ENCODE data around the gene KRT40. TPM values are rescaled to one million over a fixed set of nuclear protein-coding genes. Genes with fewer than 3 reads are reported as not detected.

KRT40 gene
- total and polyA plus RNA-seq, 9 donors, result not detected

GRCh38 chr17:40996829-40997228, 12.7 kb upstream of the KRT40 start:
- H3K9me3 ChIP-seq, result no peaks in the 10 kb centered on the region
- intact Hi-C loops (cut with DNase I), result no loop called here
- no peak for DNase-seq
- no peak overlapping the region for H3K4me3 ChIP-seq
- H3K4me1 ChIP-seq (ENCODE audit: insufficient read depth), result no peaks in the 10 kb centered on the region
- no peaks in the 10 kb centered on the region for H3K27me3 ChIP-seq
- no peak overlapping the region for H3K27ac ChIP-seq
- H3K36me3 ChIP-seq, result no peaks in the 10 kb centered on the region
- 62 to 73% (median 69%) methylated on average over 4 of the region's 4 CpGs for WGBS, 3 donors
- no peak for TF ChIP-seq CTCF (IDR thresholded peaks at IDR 0.05)
- no peak for TF ChIP-seq EP300 (IDR thresholded peaks at IDR 0.05)
- TF ChIP-seq POLR2A (IDR thresholded peaks at IDR 0.05), result no peak

GRCh38 chr17:40995116-40995515, 11.0 kb upstream of the KRT40 start:
- Histone ChIP-seq H3K9me3 (no peaks in the 10 kb centered on the region), H3K4me1 (ENCODE audit: insufficient read depth) (no peaks in the 10 kb centered on the region), H3K4me3 (no peak overlapping the region), H3K27ac (no peak overlapping the region), H3K36me3 (no peaks in the 10 kb centered on the region), H3K27me3 (no peaks in the 10 kb centered on the region)
- WGBS, 3 donors, result 66 to 75% (median 75%) methylated on average over 1 of the region's 1 CpG
- intact Hi-C loops (cut with DNase I), result no loop called here
- TF ChIP-seq CTCF (IDR thresholded peaks at IDR 0.05) (no peak), POLR2A (IDR thresholded peaks at IDR 0.05) (no peak), EP300 (IDR thresholded peaks at IDR 0.05) (no peak)
- no peak for DNase-seq

GRCh38 chr17:40993839-40994238, 9.7 kb upstream of the KRT40 start, which contains the start of gene KRTAP3-3:
Gene KRTAP3-3 (minus strand): TSS chr17:40994164. CDS start chr17:40994097, 67 bp downstream.
- Histone ChIP-seq H3K4me3 (no peak within 1 kb of the TSS), H3K27ac (no peak within 1 kb of the TSS), H3K36me3 (no peaks in the 10 kb centered on the region), H3K27me3 (no peaks in the 10 kb centered on the region), H3K9me3 (no peaks in the 10 kb centered on the region), H3K4me1 (ENCODE audit: insufficient read depth) (no peaks in the 10 kb centered on the region)
- intact Hi-C loops (cut with DNase I), result no loop called here
- DNase-seq, result no peak
- WGBS, 3 donors, result 26 to 45% (median 30%) methylated on average over 4 of the region's 4 CpGs
- TF ChIP-seq CTCF (IDR thresholded peaks at IDR 0.05) (no peak), POLR2A (IDR thresholded peaks at IDR 0.05) (no peak), EP300 (IDR thresholded peaks at IDR 0.05) (no peak)

- intact Hi-C loops (cut with DNase I), result no loop called here
- no peaks in the 10 kb centered on the region for H3K9me3 ChIP-seq
- TF ChIP-seq EP300 (IDR thresholded peaks at IDR 0.05), result no peak
- TF ChIP-seq POLR2A (IDR thresholded peaks at IDR 0.05), result no peak
- TF ChIP-seq CTCF (IDR thresholded peaks at IDR 0.05), result no peak
- no peak overlapping the region for H3K27ac ChIP-seq
- WGBS, 3 donors, result 90 to 95% (median 92%) methylated on average over 2 of the region's 2 CpGs
- no peaks in the 10 kb centered on the region for H3K27me3 ChIP-seq
- no peak for DNase-seq
- H3K4me1 ChIP-seq (ENCODE audit: insufficient read depth), result no peaks in the 10 kb centered on the region
- H3K36me3 ChIP-seq, result no peaks in the 10 kb centered on the region
- H3K4me3 ChIP-seq, result no peak overlapping the region
Observed at GRCh38 chr17:40993084-40993483, 9.0 kb upstream of the KRT40 start.
